ENCODE data around the gene RAPGEF6. TPM values are rescaled to one million over a fixed set of nuclear protein-coding genes. Genes with fewer than 3 reads are reported as not detected.

The RAPGEF6 gene
- total RNA-seq, 4 donors from 2014 or later: 17.2 to 23.3 (median 20.1) TPM

DNA sequence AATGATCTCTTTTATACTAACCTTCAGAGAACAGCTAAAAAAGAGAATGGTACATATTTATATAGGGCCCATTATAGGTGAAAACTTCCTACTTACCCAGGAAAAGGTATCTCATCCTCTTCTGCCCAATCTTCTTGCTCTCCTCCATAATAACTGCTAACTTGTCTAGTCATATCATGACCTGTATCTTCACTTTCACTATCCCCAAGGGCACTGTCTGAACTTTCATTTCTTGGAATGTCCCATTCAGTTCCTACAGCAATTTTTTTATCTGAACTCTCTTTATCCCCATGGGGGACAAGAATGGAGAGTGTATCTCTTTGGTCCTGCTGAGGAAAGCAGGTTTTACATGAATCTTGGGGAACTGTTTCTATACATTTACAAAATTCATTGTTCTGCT, 36.4 kb upstream of the RAPGEF6 start:
- H3K9me3 ChIP-seq: no peaks in the 10 kb centered on the region
- intact Hi-C loops (cut with DNase I): loop anchor here (5.0 kb wide), 1 partner anchor 34 kb away; the partner anchor contains the start of gene RAPGEF6
- DNase-seq (ENCODE audit: extremely low spot score): no peak
- no peaks in the 10 kb centered on the region for H3K27me3 ChIP-seq
- peaks cover 49 to 72% (median 68%) of the 10 kb centered on the region in 4 donors for H3K4me1 ChIP-seq
- peaks cover 0 to 27% (median 14%) of the 10 kb centered on the region in 4 donors for H3K36me3 ChIP-seq
- no peak overlapping the region for H3K4me3 ChIP-seq
- peak overlapping the region; percentile 83 to 90 (median 86) for H3K27ac ChIP-seq (replicated peaks in 1 of 4)
- no peak for TF ChIP-seq POLR2AphosphoS5 (IDR thresholded peaks at IDR 0.05)
- TF ChIP-seq CTCF (IDR thresholded peaks at IDR 0.05): no peak
- no peak for TF ChIP-seq POLR2A (IDR thresholded peaks at IDR 0.05; ENCODE audit: low read depth)
- no peak for TF ChIP-seq EP300 (IDR thresholded peaks at IDR 0.05)

DNA sequence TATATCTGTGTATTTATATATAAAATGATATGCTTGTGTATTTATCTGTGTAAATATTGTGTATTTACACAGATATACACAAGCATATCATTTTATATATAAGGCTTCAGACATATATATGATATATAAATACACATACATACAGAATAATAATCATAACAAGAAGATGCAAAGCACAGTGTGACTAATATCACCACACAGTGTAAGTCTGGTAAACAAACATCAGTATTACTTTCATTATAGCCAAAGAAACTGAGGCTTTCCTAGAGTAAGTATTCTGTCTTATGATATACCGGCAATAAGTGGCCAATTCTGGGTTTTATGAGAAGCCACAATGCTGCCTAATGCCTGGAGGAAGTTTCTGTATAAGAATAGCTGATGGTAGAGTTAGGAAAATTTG, 29.9 kb upstream of the RAPGEF6 start:
- TF ChIP-seq EP300 (IDR thresholded peaks at IDR 0.05): no peak
- TF ChIP-seq CTCF (IDR thresholded peaks at IDR 0.05): no peak
- no peak for TF ChIP-seq POLR2AphosphoS5 (IDR thresholded peaks at IDR 0.05)
- TF ChIP-seq POLR2A (IDR thresholded peaks at IDR 0.05; ENCODE audit: low read depth): no peak
- Histone ChIP-seq H3K27me3 (no peaks in the 10 kb centered on the region), H3K4me1 (peaks cover 6 to 47% (median 36%) of the 10 kb centered on the region in 4 donors), H3K27ac (replicated peaks in 1 of 4) (no peak overlapping the region), H3K36me3 (peaks cover under 1 to 51% (median 27%) of the 10 kb centered on the region in 4 donors), H3K4me3 (no peak overlapping the region), H3K9me3 (peaks cover 0 to 8% (median 0%) of the 10 kb centered on the region in 4 donors)
- WGBS: 100% methylated on average over 1 of the region's 1 CpG
- intact Hi-C loops (cut with DNase I): no loop called here
- no peak for DNase-seq (ENCODE audit: extremely low spot score)

- intact Hi-C loops (cut with DNase I): no loop called here
- H3K27ac ChIP-seq (replicated peaks in 1 of 4): no peak overlapping the region
- peaks cover 0 to 8% (median 0%) of the 10 kb centered on the region in 4 donors for H3K9me3 ChIP-seq
- TF ChIP-seq CTCF (IDR thresholded peaks at IDR 0.05) (no peak), EP300 (IDR thresholded peaks at IDR 0.05) (no peak), POLR2AphosphoS5 (IDR thresholded peaks at IDR 0.05) (no peak), POLR2A (IDR thresholded peaks at IDR 0.05; ENCODE audit: low read depth) (no peak)
- no peak for DNase-seq (ENCODE audit: extremely low spot score)
- peaks cover 14 to 50% (median 38%) of the 10 kb centered on the region in 4 donors for H3K36me3 ChIP-seq
- H3K4me3 ChIP-seq: no peak overlapping the region
- no peaks in the 10 kb centered on the region for H3K27me3 ChIP-seq
- H3K4me1 ChIP-seq: peaks cover 4 to 31% (median 18%) of the 10 kb centered on the region in 4 donors
- 91% methylated on average over 1 of the region's 1 CpG for WGBS
These were observed 26.9 kb upstream of the RAPGEF6 start for GRCh38 chr5:131661933-131662332.

DNA sequence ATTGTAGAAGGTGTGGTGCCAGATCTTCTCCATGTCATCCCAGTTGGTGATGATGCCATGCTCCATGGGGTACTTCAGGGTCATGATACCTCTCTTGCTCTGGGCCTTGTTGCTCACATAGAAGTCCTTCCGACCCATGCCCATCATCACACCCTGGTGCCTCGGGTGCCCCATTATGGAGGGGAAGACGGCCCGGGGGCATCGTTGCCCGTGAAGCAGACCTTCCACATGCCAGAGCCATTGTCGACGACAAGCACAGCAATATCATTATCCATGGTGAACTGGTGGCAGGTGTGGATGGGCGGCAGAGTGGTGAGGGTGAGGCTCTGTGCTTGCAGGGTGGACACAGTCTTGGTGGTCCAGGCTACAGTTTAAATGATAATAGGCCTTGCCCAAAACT, 24.8 kb upstream of the RAPGEF6 start:
- no peak overlapping the region for H3K27ac ChIP-seq (replicated peaks in 1 of 4)
- WGBS: 97% methylated on average over 9 of the region's 9 CpGs
- peaks cover 0 to 31% (median 24%) of the 10 kb centered on the region in 4 donors for H3K4me1 ChIP-seq
- peaks cover 0 to 8% (median 0%) of the 10 kb centered on the region in 4 donors for H3K9me3 ChIP-seq
- intact Hi-C loops (cut with DNase I): no loop called here
- H3K4me3 ChIP-seq: no peak overlapping the region
- peaks cover 14 to 57% (median 37%) of the 10 kb centered on the region in 4 donors for H3K36me3 ChIP-seq
- DNase-seq (ENCODE audit: extremely low spot score): no peak
- TF ChIP-seq POLR2A (IDR thresholded peaks at IDR 0.05; ENCODE audit: low read depth): no peak
- no peak for TF ChIP-seq EP300 (IDR thresholded peaks at IDR 0.05)
- TF ChIP-seq POLR2AphosphoS5 (IDR thresholded peaks at IDR 0.05): no peak
- no peak for TF ChIP-seq CTCF (IDR thresholded peaks at IDR 0.05)
- no peaks in the 10 kb centered on the region for H3K27me3 ChIP-seq

DNA sequence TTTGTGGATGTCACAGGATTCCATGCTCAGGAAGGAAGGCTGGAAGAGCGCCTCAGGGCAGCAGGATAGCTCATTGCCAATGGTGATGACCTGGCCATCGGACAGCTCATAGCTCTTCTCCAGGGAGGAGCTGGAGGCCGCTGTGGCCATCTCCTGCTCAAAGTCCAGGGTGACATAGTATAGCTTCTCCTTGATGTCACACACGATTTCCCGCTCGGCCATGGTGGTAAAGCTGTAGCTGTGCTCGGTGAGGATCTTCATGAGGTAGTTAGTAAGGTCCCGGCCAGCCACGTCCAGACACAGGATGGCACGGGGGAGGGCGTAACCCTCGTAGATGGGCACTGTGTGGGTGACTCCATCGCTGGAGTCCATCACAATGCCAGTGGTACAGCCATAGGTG, 24.3 kb upstream of the RAPGEF6 start:
- Histone ChIP-seq H3K4me1 (peaks cover 0 to 35% (median 28%) of the 10 kb centered on the region in 4 donors), H3K27ac (replicated peaks in 1 of 4) (no peak overlapping the region), H3K27me3 (no peaks in the 10 kb centered on the region), H3K36me3 (peaks cover 14 to 57% (median 37%) of the 10 kb centered on the region in 4 donors), H3K9me3 (peaks cover 0 to 8% (median 0%) of the 10 kb centered on the region in 4 donors), H3K4me3 (no peak overlapping the region)
- DNase-seq (ENCODE audit: extremely low spot score): no peak
- TF ChIP-seq POLR2AphosphoS5 (IDR thresholded peaks at IDR 0.05) (no peak), EP300 (IDR thresholded peaks at IDR 0.05) (no peak), POLR2A (IDR thresholded peaks at IDR 0.05; ENCODE audit: low read depth) (no peak), CTCF (IDR thresholded peaks at IDR 0.05) (no peak)
- intact Hi-C loops (cut with DNase I): no loop called here
- WGBS: 95% methylated on average over 8 of the region's 13 CpGs
